ENCODE data around the gene SRPK2.

The SRPK2 gene

GRCh38 chr7:105088456-105088855 is 300.3 kb downstream of the SRPK2 start:
- no peak overlapping the region for H3K4me3 ChIP-seq (ENCODE audit: low read depth, low read length)
- TF ChIP-seq, protein P1, sequence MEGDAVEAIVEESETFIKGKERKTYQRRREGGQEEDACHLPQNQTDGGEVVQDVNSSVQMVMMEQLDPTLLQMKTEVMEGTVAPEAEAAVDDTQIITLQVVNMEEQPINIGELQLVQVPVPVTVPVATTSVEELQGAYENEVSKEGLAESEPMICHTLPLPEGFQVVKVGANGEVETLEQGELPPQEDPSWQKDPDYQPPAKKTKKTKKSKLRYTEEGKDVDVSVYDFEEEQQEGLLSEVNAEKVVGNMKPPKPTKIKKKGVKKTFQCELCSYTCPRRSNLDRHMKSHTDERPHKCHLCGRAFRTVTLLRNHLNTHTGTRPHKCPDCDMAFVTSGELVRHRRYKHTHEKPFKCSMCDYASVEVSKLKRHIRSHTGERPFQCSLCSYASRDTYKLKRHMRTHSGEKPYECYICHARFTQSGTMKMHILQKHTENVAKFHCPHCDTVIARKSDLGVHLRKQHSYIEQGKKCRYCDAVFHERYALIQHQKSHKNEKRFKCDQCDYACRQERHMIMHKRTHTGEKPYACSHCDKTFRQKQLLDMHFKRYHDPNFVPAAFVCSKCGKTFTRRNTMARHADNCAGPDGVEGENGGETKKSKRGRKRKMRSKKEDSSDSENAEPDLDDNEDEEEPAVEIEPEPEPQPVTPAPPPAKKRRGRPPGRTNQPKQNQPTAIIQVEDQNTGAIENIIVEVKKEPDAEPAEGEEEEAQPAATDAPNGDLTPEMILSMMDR (IDR thresholded peaks at IDR 0.05; ENCODE audit: low read depth, low read length): no peak
- DNase-seq (ENCODE audit: low read depth, low spot score): no peak
- in situ Hi-C loops (cut with HindIII; ENCODE audit: low sequenced_read_pairs): no loop called here

DNA sequence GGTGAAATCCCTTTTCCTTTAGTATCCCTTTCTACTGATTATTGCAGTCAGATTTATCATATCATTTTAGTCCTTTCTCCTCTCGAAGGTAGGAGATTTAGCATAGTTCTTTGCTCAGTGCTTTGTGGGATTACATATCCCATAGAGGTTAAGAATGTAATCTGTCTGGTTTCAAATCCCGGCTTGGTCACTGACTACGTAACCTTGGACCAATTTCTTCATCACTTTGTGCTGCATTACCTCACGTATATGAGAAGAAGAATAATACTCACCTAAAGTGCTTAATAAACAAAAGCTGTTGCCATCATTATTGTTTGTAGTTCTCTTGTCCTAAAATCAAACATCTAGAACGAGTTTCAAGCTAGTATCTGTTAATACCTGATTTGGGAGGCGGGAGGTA is 300.7 kb downstream of the SRPK2 start:
- in situ Hi-C loops (cut with HindIII; ENCODE audit: low sequenced_read_pairs): no loop called here
- H3K4me3 ChIP-seq (ENCODE audit: low read depth, low read length): no peak overlapping the region
- no peak for DNase-seq (ENCODE audit: low read depth, low spot score)
- TF ChIP-seq, protein P1 (IDR thresholded peaks at IDR 0.05; ENCODE audit: low read depth, low read length): no peak

DNA sequence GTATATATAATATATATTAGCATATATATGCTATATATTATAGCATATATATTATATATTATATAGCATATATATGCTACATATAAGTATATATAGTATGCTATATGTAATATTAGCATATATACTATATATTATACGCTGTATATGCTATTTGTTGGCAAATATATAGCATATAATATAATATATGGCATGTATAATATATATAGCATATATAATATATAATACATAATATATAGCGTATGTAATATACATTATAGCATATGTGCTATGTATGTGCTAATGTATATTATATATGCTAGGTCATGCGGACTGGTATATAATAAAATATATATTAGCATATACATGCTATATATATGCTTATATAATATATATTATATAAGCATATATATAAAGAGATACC is 301.9 kb downstream of the SRPK2 start:
- in situ Hi-C loops (cut with HindIII; ENCODE audit: low sequenced_read_pairs): no loop called here
- H3K4me3 ChIP-seq (ENCODE audit: low read depth, low read length): no peak overlapping the region
- no peak for DNase-seq (ENCODE audit: low read depth, low spot score)
- TF ChIP-seq, protein P1 (IDR thresholded peaks at IDR 0.05; ENCODE audit: low read depth, low read length): no peak

DNA sequence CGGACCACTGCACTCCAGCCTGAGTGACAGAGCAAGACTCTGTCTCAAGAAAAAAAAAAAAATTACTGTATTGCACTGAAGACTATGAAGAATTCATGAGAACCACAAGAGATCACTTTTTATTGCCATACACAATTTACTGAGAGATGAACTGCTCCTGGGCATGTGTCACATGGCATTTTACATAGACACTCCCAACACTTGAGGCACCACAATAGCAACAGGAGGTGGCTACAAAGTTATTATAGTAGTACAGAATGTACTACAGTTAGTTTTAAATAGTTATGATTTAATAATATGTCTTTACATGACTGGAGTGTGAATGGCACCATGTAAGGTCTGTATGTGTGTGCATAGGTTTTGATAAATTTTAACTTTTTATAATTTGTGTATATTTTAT is 304.1 kb downstream of the SRPK2 start:
- H3K4me3 ChIP-seq (ENCODE audit: low read depth, low read length): no peak overlapping the region
- TF ChIP-seq, protein P1 (IDR thresholded peaks at IDR 0.05; ENCODE audit: low read depth, low read length): no peak
- in situ Hi-C loops (cut with HindIII; ENCODE audit: low sequenced_read_pairs): no loop called here
- DNase-seq (ENCODE audit: low read depth, low spot score): no peak

- H3K4me3 ChIP-seq (ENCODE audit: low read depth, low read length): no peak overlapping the region
- DNase-seq (ENCODE audit: low read depth, low spot score): no peak
- in situ Hi-C loops (cut with HindIII; ENCODE audit: low sequenced_read_pairs): no loop called here
- TF ChIP-seq, protein P1 (IDR thresholded peaks at IDR 0.05; ENCODE audit: low read depth, low read length): no peak
Observed at GRCh38 chr7:105079348-105079747, 309.4 kb downstream of the SRPK2 start.

- no peak overlapping the region for H3K4me3 ChIP-seq (ENCODE audit: low read depth, low read length)
- TF ChIP-seq, protein P1 (IDR thresholded peaks at IDR 0.05; ENCODE audit: low read depth, low read length): no peak
- in situ Hi-C loops (cut with HindIII; ENCODE audit: low sequenced_read_pairs): no loop called here
- DNase-seq (ENCODE audit: low read depth, low spot score): no peak
Observed at GRCh38 chr7:105073143-105073542, 315.6 kb downstream of the SRPK2 start.

- DNase-seq (ENCODE audit: low read depth, low spot score): no peak
- TF ChIP-seq, protein P1 (IDR thresholded peaks at IDR 0.05; ENCODE audit: low read depth, low read length): no peak
- no peak overlapping the region for H3K4me3 ChIP-seq (ENCODE audit: low read depth, low read length)
- in situ Hi-C loops (cut with HindIII; ENCODE audit: low sequenced_read_pairs): no loop called here
Observed at GRCh38 chr7:105068886-105069285, 319.8 kb downstream of the SRPK2 start.
